SH-SY5Y (cell line): Measurements from ENCODE around the gene ABCA12.

Experiments
- GATA2 ChIP-seq: IDR thresholded peaks from 2 replicates; pipeline ENCODE4 v1.6.1; 2011; ENCODE audit warnings: mild to moderate bottlenecking, low read depth, low read length
- GATA3 ChIP-seq: IDR thresholded peaks from 2 replicates; pipeline ENCODE4 v1.6.1; 2011; ENCODE audit warnings: low read depth, mild to moderate bottlenecking, low read length, moderate library complexity

GRCh38 chr2:215149894-215150293 is 11.5 kb upstream of the ABCA12 start:
- TF ChIP-seq GATA2, result no peak
- no peak for TF ChIP-seq GATA3
